ENCODE data around the gene APMAP.

APMAP gene

GRCh38 chr20:25023356-25023755 is 30.8 kb upstream of the APMAP start:
- no peaks in the 10 kb centered on the region for H3K79me2 ChIP-seq (ENCODE audit: insufficient read depth, low read length)
- H3K4me2 ChIP-seq (ENCODE audit: low read depth, low read length, poor library complexity, severe bottlenecking), result no peak overlapping the region
- TF ChIP-seq EZH2phosphoT487 (conservative IDR thresholded peaks at IDR 0.05; ENCODE audit: low read length) (no peak), CTCF (IDR thresholded peaks at IDR 0.05; ENCODE audit: insufficient read depth, low read length, poor library complexity, severe bottlenecking) (no peak)
- H3K9me3 ChIP-seq (ENCODE audit: insufficient read depth, low read length), result no peaks in the 10 kb centered on the region
- H3K36me3 ChIP-seq (ENCODE audit: low read length), result no peaks in the 10 kb centered on the region
- H3K9me2 ChIP-seq (replicated peaks; ENCODE audit: insufficient read depth, low read length), result no peaks in the 10 kb centered on the region
- no peak overlapping the region for H3K4me3 ChIP-seq (ENCODE audit: insufficient read depth, low read length, poor library complexity, severe bottlenecking)
- no peaks in the 10 kb centered on the region for H4K20me1 ChIP-seq (ENCODE audit: low read depth, low read length)
- H3K27me3 ChIP-seq (ENCODE audit: low read length), result no peaks in the 10 kb centered on the region
- H2AFZ ChIP-seq (ENCODE audit: low read depth, low read length, severe bottlenecking), result no peak overlapping the region
- no peak overlapping the region for H3K27ac ChIP-seq (ENCODE audit: low read depth, low read length)
- H3K9ac ChIP-seq (ENCODE audit: low read length), result no peak overlapping the region
- H3F3A ChIP-seq (ENCODE audit: insufficient read depth), result no peaks in the 10 kb centered on the region

GRCh38 chr20:25022680-25023079 is 30.1 kb upstream of the APMAP start:
- Histone ChIP-seq H3K4me2 (ENCODE audit: low read depth, low read length, poor library complexity, severe bottlenecking) (no peak overlapping the region), H3K9me2 (replicated peaks; ENCODE audit: insufficient read depth, low read length) (no peaks in the 10 kb centered on the region), H2AFZ (ENCODE audit: low read depth, low read length, severe bottlenecking) (no peak overlapping the region), H3K27me3 (ENCODE audit: low read length) (no peaks in the 10 kb centered on the region), H3K27ac (ENCODE audit: low read depth, low read length) (no peak overlapping the region), H3K36me3 (ENCODE audit: low read length) (no peaks in the 10 kb centered on the region), H3K4me3 (ENCODE audit: insufficient read depth, low read length, poor library complexity, severe bottlenecking) (no peak overlapping the region), H4K20me1 (ENCODE audit: low read depth, low read length) (no peaks in the 10 kb centered on the region), H3K79me2 (ENCODE audit: insufficient read depth, low read length) (no peaks in the 10 kb centered on the region), H3K9me3 (ENCODE audit: insufficient read depth, low read length) (no peaks in the 10 kb centered on the region), H3F3A (ENCODE audit: insufficient read depth) (no peaks in the 10 kb centered on the region), H3K9ac (ENCODE audit: low read length) (no peak overlapping the region)
- TF ChIP-seq CTCF (IDR thresholded peaks at IDR 0.05; ENCODE audit: insufficient read depth, low read length, poor library complexity, severe bottlenecking) (no peak), EZH2phosphoT487 (conservative IDR thresholded peaks at IDR 0.05; ENCODE audit: low read length) (no peak)

- H4K20me1 ChIP-seq (ENCODE audit: low read depth, low read length), result no peaks in the 10 kb centered on the region
- no peak for TF ChIP-seq EZH2phosphoT487 (conservative IDR thresholded peaks at IDR 0.05; ENCODE audit: low read length)
- no peak for TF ChIP-seq CTCF (IDR thresholded peaks at IDR 0.05; ENCODE audit: insufficient read depth, low read length, poor library complexity, severe bottlenecking)
Measured at GRCh38 chr20:25021336-25021735, 28.8 kb upstream of the APMAP start.

More at GRCh38 chr20:25021336-25021735, 28.8 kb upstream of the APMAP start:
- H3K4me2 ChIP-seq (ENCODE audit: low read depth, low read length, poor library complexity, severe bottlenecking), result no peak overlapping the region
- H3F3A ChIP-seq (ENCODE audit: insufficient read depth), result no peaks in the 10 kb centered on the region
- no peaks in the 10 kb centered on the region for H3K79me2 ChIP-seq (ENCODE audit: insufficient read depth, low read length)
- H3K27ac ChIP-seq (ENCODE audit: low read depth, low read length), result no peak overlapping the region
- no peak overlapping the region for H2AFZ ChIP-seq (ENCODE audit: low read depth, low read length, severe bottlenecking)
- H3K27me3 ChIP-seq (ENCODE audit: low read length), result no peaks in the 10 kb centered on the region
- H3K9ac ChIP-seq (ENCODE audit: low read length), result no peak overlapping the region
- no peak overlapping the region for H3K4me3 ChIP-seq (ENCODE audit: insufficient read depth, low read length, poor library complexity, severe bottlenecking)
- H3K36me3 ChIP-seq (ENCODE audit: low read length), result no peaks in the 10 kb centered on the region
- no peaks in the 10 kb centered on the region for H3K9me2 ChIP-seq (replicated peaks; ENCODE audit: insufficient read depth, low read length)
- H3K9me3 ChIP-seq (ENCODE audit: insufficient read depth, low read length), result no peaks in the 10 kb centered on the region
